Body of pancreas (tissue), 4 donors: ENCODE measurements around the gene SUN1.

Experiments
- POLR2A ChIP-seq, 3 donors: fragments of 450-650 bp; IDR thresholded peaks; one replicate each; pipeline ENCODE4 v1.6.1; 2016; ENCODE audit warnings: antibody characterized with exemption in 3 of 3, mild to moderate bottlenecking in 2 of 3
- TF ChIP-seq, protein P1 (sequence below), 7 experiments: fragments of 450-650 bp in 4 of 7; fragments of 200-600 bp in 3 of 7; sonication (generic) in 3 of 7; IDR thresholded peaks; one replicate each; pipeline ENCODE4 v1.5.1; 2016 to 2019; ENCODE audit warnings: antibody characterized with exemption in 7 of 7

DNA sequence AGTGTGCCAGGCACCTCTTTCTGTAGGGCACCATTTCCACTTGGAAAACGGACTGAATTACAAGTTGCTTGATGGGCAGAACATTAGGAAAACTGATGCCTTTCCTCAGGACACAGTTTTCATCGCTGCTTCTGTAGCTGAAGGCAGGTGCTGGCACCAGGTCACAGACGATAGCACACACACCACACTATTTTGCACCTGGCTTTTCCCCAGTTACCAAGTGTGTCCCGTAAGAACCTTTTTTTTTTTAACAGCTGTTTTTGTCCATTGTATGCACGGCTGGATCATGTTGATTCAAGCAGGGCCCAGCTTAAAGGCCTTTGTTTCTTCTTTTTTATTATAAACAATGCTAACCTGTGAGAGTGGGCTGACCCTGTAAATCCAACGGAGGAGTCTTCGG, 42.8 kb downstream of the SUN1 start:
- TF ChIP-seq, protein P1, sequence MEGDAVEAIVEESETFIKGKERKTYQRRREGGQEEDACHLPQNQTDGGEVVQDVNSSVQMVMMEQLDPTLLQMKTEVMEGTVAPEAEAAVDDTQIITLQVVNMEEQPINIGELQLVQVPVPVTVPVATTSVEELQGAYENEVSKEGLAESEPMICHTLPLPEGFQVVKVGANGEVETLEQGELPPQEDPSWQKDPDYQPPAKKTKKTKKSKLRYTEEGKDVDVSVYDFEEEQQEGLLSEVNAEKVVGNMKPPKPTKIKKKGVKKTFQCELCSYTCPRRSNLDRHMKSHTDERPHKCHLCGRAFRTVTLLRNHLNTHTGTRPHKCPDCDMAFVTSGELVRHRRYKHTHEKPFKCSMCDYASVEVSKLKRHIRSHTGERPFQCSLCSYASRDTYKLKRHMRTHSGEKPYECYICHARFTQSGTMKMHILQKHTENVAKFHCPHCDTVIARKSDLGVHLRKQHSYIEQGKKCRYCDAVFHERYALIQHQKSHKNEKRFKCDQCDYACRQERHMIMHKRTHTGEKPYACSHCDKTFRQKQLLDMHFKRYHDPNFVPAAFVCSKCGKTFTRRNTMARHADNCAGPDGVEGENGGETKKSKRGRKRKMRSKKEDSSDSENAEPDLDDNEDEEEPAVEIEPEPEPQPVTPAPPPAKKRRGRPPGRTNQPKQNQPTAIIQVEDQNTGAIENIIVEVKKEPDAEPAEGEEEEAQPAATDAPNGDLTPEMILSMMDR (IDR thresholded peaks at IDR 0.05): no peak
- no peak for TF ChIP-seq POLR2A (IDR thresholded peaks at IDR 0.05)
